WTC11 (cell line): ENCODE measurements around the gene MCEE. TPM values are rescaled to one million over a fixed set of nuclear protein-coding genes. Genes with fewer than 3 reads are reported as not detected.
A peak's percentile ranks its signal among the peaks of the same experiment; 100 is the strongest.

Experiments used
- ATAC-seq: fragments of 200-7000 bp; cut with Tn5 transposase; 2 replicates; pipeline ENCODE4 v1.10.0; 2021; ENCODE audit warnings: mild to moderate bottlenecking, moderate library complexity
- CTCF ChIA-PET: fragments of 300-600 bp; sonication (Branson Sonifier 250); formaldehyde crosslinking; loops from one replicate; lab custom pipeline; 2021; ENCODE audit warnings: antibody characterized with exemption; lab: Charles Lee
- POLR2A ChIA-PET: fragments of 350-600 bp; sonication (Branson Sonifier 250); formaldehyde crosslinking; loops from one replicate; lab custom pipeline; 2021; ENCODE audit warnings: antibody characterized with exemption; lab: Charles Lee
- DNase-seq: peaks from one replicate; pipeline ENCODE4 v3.0.0; 2021; ENCODE audit warnings: low spot score
- H3K27ac Mint-ChIP-seq: 2 replicates; pipeline ENCODE4 v1.8.0; 2021; ENCODE audit warnings: mixed read lengths
- H3K27me3 Mint-ChIP-seq: 2 replicates; pipeline ENCODE4 v1.8.0; 2021; ENCODE audit warnings: low read depth, mild to moderate bottlenecking, moderate library complexity, mixed read lengths
- H3K36me3 Mint-ChIP-seq: 2 replicates; pipeline ENCODE4 v1.8.0; 2021; ENCODE audit warnings: mixed read lengths
- H3K4me1 Mint-ChIP-seq: 2 replicates; pipeline ENCODE4 v1.8.0; 2022; ENCODE audit warnings: mixed read lengths
- H3K4me3 Mint-ChIP-seq: 2 replicates; pipeline ENCODE4 v1.8.0; 2021; ENCODE audit warnings: mild to moderate bottlenecking, moderate library complexity, mixed read lengths
- H3K9me3 Mint-ChIP-seq: 2 replicates; pipeline ENCODE4 v1.8.0; 2021; ENCODE audit warnings: mixed read lengths
- EMX1 ChIP-seq: fragments of 250-450 bp; sonication (Bioruptor Pico); IDR thresholded peaks from 2 replicates; pipeline ENCODE4 v1.8.0; 2021; ENCODE audit warnings: mild to moderate bottlenecking
- GABPB1 ChIP-seq: sonication (generic); formaldehyde crosslinking; IDR thresholded peaks from 2 replicates; pipeline ENCODE4 v1.8.1; 2023; ENCODE audit warnings: mild to moderate bottlenecking, missing genetic modification reagents
- HMGA2 ChIP-seq: fragments of 250-450 bp; sonication (Bioruptor Pico); IDR thresholded peaks from 2 replicates; pipeline ENCODE4 v1.4.0; 2021; ENCODE audit warnings: mild to moderate bottlenecking, moderate library complexity
- JUN ChIP-seq: sonication (generic); formaldehyde crosslinking; IDR thresholded peaks from 2 replicates; pipeline ENCODE4 v1.8.0; 2023; ENCODE audit warnings: mild to moderate bottlenecking, missing genetic modification reagents
- NFATC4 ChIP-seq: fragments of 250-450 bp; sonication (Bioruptor Pico); IDR thresholded peaks from 2 replicates; pipeline ENCODE4 v1.9.0; 2021; ENCODE audit warnings: mild to moderate bottlenecking
- ZNF416 ChIP-seq: fragments of 250-450 bp; sonication (Bioruptor Pico); IDR thresholded peaks from 2 replicates; pipeline ENCODE4 v1.9.0; 2021; ENCODE audit warnings: mild to moderate bottlenecking, inconsistent platforms
- total RNA-seq: library from RNA; stranded (reverse); gene quantifications from 3 replicates; pipeline ENCODE4 v1.2.3, GENCODE V29; 2021
- TF ChIP-seq, protein P1 (sequence below): fragments of 250-450 bp; sonication (Bioruptor Pico); conservative IDR thresholded peaks from 2 replicates; pipeline ENCODE4 v1.9.0; 2021; ENCODE audit warnings: mild to moderate bottlenecking
- TF ChIP-seq, protein P2 (sequence below): sonication (generic); formaldehyde crosslinking; IDR thresholded peaks from 2 replicates; pipeline ENCODE4 v1.8.1; 2022; ENCODE audit warnings: mild to moderate bottlenecking, moderate library complexity, missing genetic modification reagents
- TF ChIP-seq, protein P3 (sequence below): fragments of 200-600 bp; IDR thresholded peaks from 2 replicates; pipeline ENCODE4 v1.8.0; 2022; ENCODE audit warnings: antibody characterized with exemption
- TF ChIP-seq, protein P4 (sequence below): sonication (generic); formaldehyde crosslinking; IDR thresholded peaks from 2 replicates; pipeline ENCODE4 v1.8.1; 2023; ENCODE audit warnings: mild to moderate bottlenecking, missing genetic modification reagents
- TF ChIP-seq, protein P5 (sequence below): fragments of 250-450 bp; sonication (Bioruptor Pico); IDR thresholded peaks from 2 replicates; pipeline ENCODE4 v1.9.0; 2021; ENCODE audit warnings: mild to moderate bottlenecking, borderline replicate concordance
- TF ChIP-seq, protein P6 (sequence below): sonication (generic); formaldehyde crosslinking; IDR thresholded peaks from 2 replicates; pipeline ENCODE4 v1.8.0; 2023; ENCODE audit warnings: missing genetic modification reagents
- TF ChIP-seq, protein P7 (sequence below): sonication (generic); formaldehyde crosslinking; IDR thresholded peaks from 2 replicates; pipeline ENCODE4 v1.8.1; 2023; ENCODE audit warnings: mild to moderate bottlenecking, missing genetic modification reagents, moderate library complexity

Gene MCEE
- total RNA-seq, 1 experiment from 2014 or later = 18.7 TPM

DNA sequence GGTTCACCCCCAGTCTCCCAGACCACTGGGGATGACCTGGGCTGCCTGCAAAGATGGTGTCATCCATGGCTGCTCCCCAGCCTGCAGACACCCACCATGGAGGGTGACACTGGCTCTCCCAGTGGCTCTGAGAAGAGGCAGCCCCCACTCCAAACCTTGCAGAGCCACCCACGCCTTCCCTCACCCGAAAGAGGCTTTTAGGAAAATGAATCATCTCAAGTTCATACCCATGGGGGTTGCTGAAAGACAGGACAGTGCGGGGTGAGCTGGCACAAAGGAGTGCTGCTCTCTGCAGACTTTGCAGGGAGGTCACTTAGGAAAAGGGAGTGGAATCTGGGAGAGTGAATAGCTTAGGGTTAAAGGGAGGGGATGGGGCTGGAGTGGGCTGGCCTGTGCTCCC is 36.8 kb upstream of the MCEE start (continued):
- TF ChIP-seq, protein P1, sequence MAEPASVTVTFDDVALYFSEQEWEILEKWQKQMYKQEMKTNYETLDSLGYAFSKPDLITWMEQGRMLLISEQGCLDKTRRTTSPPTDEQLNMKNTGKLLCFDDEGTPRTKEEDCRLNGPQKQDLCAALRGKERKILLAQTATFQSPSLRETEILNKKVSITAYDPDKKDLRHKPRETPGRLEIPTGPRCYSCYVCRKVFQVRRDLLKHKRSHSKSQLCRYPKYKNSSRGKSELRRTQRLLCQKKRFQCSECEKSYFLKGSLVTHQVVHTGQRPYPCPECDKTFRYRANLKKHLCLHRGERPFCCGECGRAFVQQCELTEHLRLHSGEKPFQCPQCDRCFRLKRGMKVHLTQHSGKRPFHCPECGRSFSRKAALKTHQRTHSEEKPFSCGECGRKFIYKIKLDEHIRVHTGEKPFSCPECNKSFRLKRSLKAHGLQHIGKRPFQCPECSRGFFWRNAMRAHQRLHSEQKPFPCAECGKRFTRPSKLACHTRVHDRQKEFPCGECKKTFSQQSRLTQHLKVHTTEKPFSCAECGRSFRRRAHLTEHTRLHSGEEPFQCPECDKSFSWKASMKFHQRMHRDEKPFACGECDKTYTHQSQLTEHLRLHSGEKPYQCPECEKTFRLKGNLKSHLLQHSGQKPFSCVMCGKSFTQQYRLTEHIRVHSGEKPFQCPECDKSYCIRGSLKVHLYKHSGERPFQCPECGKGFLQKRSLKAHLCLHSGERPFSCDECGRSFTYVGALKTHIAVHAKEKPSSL = no peak
- TF ChIP-seq NFATC4 (CRISPR knock-in tag) (no peak), EMX1 (no peak)
- TF ChIP-seq, protein P2, sequence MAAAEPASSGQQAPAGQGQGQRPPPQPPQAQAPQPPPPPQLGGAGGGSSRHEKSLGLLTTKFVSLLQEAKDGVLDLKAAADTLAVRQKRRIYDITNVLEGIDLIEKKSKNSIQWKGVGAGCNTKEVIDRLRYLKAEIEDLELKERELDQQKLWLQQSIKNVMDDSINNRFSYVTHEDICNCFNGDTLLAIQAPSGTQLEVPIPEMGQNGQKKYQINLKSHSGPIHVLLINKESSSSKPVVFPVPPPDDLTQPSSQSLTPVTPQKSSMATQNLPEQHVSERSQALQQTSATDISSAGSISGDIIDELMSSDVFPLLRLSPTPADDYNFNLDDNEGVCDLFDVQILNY (CRISPR knock-in tag) = no peak

DNA sequence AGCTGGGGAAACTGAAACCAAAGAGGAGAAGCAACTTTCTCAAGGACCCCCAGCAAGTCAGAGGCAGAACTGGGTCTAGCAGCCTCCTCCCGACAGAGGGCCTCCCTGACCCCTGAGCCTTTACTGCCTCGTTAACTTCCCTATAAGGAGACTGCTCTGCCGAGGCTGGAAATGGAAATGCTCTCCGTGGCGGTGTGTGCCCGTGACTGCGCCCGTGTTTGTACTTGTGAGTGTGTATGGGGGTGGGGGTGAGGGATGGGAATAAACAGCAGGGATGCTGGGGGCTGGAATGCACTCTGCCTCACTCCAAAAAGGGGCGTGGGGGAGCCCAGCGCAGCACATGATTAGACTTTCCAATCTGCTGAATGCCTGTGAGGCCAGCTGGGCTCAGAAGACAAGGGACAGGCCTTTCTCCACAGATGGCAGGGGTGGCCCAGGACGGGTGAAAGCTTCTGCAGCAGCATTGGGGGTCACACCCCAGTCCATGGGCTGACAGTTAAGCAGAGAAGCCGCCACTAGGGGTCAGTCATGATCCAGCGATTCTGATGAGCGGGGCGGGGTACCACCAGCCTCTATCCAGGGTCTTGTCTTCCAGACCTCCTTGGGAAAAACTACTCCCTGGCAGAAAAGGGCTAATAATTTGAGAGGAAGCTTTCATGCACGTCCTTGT is 27.2 kb upstream of the MCEE start:
- Mint-ChIP-seq H3K27me3 (no peaks in the 10 kb centered on the region; the same call in 1 of the 2 replicates), H3K4me1 (peaks cover 14% of the 10 kb centered on the region), H3K4me3 (peak overlapping the region; percentile 13; the same call in 1 of the 2 replicates), H3K9me3 (no peaks in the 10 kb centered on the region), H3K27ac (no peak overlapping the region), H3K36me3 (no peaks in the 10 kb centered on the region)
- peak; percentile 91 for DNase-seq
- peak; percentile 89 for ATAC-seq
- ChIA-PET POLR2A (no interaction called here), CTCF (interaction anchor here (0.5 to 3.2 kb wide), 36 partner anchors 9 to 353 kb away, joined by 3 to 35 read pairs (median 4); partner anchors contain the start of genes MCEE, NAGK, PAIP2B and ZNF638)
- no peak for TF ChIP-seq ZNF416 (CRISPR knock-in tag)
- TF ChIP-seq, protein P3, sequence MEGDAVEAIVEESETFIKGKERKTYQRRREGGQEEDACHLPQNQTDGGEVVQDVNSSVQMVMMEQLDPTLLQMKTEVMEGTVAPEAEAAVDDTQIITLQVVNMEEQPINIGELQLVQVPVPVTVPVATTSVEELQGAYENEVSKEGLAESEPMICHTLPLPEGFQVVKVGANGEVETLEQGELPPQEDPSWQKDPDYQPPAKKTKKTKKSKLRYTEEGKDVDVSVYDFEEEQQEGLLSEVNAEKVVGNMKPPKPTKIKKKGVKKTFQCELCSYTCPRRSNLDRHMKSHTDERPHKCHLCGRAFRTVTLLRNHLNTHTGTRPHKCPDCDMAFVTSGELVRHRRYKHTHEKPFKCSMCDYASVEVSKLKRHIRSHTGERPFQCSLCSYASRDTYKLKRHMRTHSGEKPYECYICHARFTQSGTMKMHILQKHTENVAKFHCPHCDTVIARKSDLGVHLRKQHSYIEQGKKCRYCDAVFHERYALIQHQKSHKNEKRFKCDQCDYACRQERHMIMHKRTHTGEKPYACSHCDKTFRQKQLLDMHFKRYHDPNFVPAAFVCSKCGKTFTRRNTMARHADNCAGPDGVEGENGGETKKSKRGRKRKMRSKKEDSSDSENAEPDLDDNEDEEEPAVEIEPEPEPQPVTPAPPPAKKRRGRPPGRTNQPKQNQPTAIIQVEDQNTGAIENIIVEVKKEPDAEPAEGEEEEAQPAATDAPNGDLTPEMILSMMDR = peak; percentile 90

DNA sequence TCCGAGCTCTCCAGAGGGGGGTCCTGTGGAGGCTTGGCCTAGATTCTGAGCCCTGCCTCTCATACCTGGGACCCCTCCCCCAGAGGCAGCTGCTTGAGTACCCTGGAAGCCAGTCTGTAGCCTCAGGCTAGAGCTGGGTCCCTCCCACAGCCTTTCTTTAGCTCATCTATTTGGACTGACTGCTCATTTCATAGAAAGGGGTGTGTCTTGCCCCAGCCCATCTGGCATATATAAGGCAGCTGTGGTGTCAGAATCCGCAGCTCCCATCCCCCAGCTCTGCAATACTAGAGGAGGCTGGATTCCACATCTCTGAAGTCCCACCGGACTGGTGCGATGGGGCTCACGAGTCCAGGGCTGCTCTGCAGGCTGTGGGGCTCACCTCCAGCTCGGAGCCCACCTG is 26.5 kb upstream of the MCEE start:
- Mint-ChIP-seq H3K4me3 (no peak overlapping the region), H3K27me3 (no peaks in the 10 kb centered on the region; the same call in 1 of the 2 replicates), H3K36me3 (no peaks in the 10 kb centered on the region), H3K9me3 (no peaks in the 10 kb centered on the region), H3K27ac (no peak overlapping the region), H3K4me1 (peaks cover 14% of the 10 kb centered on the region)
- CTCF ChIA-PET = interaction anchor here (0.5 to 3.2 kb wide), 27 partner anchors 10 to 354 kb away, joined by 3 to 35 read pairs (median 5); partner anchors contain the start of genes NAGK, PAIP2B and ZNF638
- POLR2A ChIA-PET = interaction anchor here (1.5 kb wide), 1 partner anchor 71 kb away, joined by 4 read pairs; the partner anchor contains the start of gene PAIP2B
- ATAC-seq (peak; percentile 29), DNase-seq (peak; percentile 30)
- no peak for TF ChIP-seq HMGA2 (CRISPR knock-in tag)
- TF ChIP-seq, protein P4, sequence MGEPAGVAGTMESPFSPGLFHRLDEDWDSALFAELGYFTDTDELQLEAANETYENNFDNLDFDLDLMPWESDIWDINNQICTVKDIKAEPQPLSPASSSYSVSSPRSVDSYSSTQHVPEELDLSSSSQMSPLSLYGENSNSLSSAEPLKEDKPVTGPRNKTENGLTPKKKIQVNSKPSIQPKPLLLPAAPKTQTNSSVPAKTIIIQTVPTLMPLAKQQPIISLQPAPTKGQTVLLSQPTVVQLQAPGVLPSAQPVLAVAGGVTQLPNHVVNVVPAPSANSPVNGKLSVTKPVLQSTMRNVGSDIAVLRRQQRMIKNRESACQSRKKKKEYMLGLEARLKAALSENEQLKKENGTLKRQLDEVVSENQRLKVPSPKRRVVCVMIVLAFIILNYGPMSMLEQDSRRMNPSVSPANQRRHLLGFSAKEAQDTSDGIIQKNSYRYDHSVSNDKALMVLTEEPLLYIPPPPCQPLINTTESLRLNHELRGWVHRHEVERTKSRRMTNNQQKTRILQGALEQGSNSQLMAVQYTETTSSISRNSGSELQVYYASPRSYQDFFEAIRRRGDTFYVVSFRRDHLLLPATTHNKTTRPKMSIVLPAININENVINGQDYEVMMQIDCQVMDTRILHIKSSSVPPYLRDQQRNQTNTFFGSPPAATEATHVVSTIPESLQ (CRISPR knock-in tag) = no peak
- no peak for TF ChIP-seq JUN (CRISPR knock-in tag)
- TF ChIP-seq, protein P5, sequence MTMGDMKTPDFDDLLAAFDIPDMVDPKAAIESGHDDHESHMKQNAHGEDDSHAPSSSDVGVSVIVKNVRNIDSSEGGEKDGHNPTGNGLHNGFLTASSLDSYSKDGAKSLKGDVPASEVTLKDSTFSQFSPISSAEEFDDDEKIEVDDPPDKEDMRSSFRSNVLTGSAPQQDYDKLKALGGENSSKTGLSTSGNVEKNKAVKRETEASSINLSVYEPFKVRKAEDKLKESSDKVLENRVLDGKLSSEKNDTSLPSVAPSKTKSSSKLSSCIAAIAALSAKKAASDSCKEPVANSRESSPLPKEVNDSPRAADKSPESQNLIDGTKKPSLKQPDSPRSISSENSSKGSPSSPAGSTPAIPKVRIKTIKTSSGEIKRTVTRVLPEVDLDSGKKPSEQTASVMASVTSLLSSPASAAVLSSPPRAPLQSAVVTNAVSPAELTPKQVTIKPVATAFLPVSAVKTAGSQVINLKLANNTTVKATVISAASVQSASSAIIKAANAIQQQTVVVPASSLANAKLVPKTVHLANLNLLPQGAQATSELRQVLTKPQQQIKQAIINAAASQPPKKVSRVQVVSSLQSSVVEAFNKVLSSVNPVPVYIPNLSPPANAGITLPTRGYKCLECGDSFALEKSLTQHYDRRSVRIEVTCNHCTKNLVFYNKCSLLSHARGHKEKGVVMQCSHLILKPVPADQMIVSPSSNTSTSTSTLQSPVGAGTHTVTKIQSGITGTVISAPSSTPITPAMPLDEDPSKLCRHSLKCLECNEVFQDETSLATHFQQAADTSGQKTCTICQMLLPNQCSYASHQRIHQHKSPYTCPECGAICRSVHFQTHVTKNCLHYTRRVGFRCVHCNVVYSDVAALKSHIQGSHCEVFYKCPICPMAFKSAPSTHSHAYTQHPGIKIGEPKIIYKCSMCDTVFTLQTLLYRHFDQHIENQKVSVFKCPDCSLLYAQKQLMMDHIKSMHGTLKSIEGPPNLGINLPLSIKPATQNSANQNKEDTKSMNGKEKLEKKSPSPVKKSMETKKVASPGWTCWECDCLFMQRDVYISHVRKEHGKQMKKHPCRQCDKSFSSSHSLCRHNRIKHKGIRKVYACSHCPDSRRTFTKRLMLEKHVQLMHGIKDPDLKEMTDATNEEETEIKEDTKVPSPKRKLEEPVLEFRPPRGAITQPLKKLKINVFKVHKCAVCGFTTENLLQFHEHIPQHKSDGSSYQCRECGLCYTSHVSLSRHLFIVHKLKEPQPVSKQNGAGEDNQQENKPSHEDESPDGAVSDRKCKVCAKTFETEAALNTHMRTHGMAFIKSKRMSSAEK (CRISPR knock-in tag) = no peak
- TF ChIP-seq, protein P2 (CRISPR knock-in tag) = no peak
- TF ChIP-seq, protein P6, sequence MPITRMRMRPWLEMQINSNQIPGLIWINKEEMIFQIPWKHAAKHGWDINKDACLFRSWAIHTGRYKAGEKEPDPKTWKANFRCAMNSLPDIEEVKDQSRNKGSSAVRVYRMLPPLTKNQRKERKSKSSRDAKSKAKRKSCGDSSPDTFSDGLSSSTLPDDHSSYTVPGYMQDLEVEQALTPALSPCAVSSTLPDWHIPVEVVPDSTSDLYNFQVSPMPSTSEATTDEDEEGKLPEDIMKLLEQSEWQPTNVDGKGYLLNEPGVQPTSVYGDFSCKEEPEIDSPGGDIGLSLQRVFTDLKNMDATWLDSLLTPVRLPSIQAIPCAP (CRISPR knock-in tag) = no peak
- TF ChIP-seq, protein P7, sequence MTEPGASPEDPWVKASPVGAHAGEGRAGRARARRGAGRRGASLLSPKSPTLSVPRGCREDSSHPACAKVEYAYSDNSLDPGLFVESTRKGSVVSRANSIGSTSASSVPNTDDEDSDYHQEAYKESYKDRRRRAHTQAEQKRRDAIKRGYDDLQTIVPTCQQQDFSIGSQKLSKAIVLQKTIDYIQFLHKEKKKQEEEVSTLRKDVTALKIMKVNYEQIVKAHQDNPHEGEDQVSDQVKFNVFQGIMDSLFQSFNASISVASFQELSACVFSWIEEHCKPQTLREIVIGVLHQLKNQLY = no peak
- no peak for TF ChIP-seq GABPB1 (CRISPR knock-in tag)
